G401.6 (cell line): Measurements from ENCODE around the gene IRX6.

Source experiments
- FAIRE-seq: peaks from 2 replicates; lab custom pipeline; 2012; peaks lifted over from hg19 to GRCh38; lab: Jason Lieb, UNC

The IRX6 gene

GRCh38 chr16:55367866-55368603 lies 44.0 kb downstream of the IRX6 start:
- no peak for FAIRE-seq

- FAIRE-seq, result no peak
Observed at GRCh38 chr16:55369151-55369550, 45.1 kb downstream of the IRX6 start.

DNA sequence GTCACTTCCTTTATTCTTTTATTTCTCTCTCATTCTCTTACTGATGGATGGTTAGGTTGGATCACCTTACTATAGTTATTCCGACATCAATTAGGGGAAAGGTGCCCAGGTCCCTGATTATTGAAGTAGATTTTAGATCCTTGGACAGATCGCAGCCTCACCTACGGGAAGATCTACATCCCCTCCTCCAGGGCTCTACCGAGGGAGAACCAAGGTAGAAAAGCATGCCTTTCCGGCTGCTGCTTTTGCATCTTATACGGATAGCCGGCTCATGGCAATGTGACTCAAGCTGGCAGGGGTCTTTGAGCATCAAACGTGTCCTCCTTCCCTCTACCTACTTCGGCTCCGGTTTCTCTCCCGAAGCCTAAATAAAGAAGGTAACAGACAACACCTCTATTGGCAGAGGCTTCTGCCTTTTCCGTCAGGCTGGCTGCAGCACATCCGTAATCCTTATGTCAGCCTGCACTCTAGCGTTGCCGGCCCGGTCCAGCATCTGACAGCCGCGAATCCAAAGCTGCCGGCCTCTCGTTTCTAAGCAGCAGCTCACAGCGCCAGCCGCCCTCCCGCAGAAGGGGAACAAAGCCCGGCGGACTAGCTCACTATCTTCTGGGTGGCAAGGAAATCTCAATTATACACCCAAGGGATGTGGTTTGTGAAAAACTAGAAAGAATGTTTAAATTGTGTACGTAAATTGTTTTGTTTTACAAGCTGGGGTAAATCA lies 46.9 kb downstream of the IRX6 start:
- no peak for FAIRE-seq

DNA sequence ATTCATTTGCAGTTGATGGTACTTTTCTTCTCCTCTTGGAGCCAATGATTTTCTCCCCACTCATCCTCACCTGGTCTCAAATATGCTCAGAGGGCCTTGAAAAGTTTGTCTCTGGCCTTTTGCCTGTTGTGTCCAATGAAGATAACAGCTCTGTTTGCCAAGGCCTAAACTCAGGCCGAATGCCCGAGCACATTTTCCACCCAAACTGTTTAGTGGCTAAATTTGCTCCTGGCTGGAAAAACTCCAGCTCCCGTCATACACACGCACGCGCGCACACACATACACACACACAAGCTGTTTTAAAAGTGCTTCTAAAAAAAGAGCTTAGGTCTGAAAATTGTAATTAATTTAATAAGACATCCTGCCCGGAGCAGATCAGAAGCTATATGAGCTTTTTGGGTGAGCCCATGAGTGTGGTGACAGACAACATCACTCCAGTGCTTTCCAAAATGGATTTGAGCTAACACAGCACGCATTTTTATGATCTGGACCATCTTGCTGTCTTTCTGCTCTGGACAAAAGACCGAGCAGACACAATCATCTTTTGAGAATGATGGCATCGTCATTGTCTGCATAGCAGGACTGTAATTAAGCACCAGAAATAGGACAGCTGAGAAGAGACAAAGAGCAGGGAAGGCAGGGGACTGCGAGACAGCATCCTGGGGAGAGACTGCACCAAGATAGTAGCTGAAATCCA lies 48.9 kb downstream of the IRX6 start:
- FAIRE-seq, result no peak

- FAIRE-seq, result no peak
Observed at GRCh38 chr16:55373489-55373832, 49.5 kb downstream of the IRX6 start.

DNA sequence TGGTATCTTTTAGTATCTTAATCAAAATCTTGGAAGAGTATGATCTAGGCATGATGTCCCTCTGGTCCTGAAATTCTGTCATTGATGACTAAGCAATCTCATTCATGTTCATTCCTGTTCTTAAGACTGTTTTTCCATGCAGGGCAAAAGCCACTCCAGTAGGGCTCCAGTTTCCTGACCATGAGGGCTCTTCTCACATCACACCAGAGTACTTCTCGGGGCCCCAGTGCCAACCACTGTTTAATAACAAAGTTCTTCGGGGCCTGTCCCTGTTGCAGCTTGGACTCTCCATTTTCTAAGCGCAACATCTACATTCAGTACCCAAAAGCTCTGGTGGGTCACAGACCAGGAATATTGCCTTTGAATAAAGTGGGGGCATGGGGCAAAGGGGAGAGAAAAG lies 52.0 kb downstream of the IRX6 start:
- no peak for FAIRE-seq

- no peak for FAIRE-seq
Observed at GRCh38 chr16:55376567-55377167, 52.7 kb downstream of the IRX6 start.

- no peak for FAIRE-seq
Observed at GRCh38 chr16:55377840-55378239, 53.8 kb downstream of the IRX6 start.

DNA sequence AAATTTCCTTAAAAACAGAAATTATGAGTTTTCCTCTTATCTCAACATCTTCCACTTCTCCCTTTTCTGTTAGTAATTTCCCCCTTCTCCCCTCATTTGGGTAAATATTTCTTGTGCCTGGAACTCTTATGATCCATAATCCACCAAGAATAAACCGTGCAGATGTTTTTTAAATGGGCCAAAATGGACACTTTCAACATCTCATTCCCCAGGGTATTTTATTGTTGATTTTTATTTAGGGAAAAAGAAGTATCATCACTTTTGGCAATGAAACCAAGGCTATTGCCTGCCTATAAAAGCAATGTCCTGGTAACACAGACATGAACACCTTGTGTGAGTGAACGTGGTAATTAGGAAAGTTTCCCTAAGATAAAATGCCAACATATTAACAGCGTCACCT lies 54.6 kb downstream of the IRX6 start:
- FAIRE-seq, result no peak

DNA sequence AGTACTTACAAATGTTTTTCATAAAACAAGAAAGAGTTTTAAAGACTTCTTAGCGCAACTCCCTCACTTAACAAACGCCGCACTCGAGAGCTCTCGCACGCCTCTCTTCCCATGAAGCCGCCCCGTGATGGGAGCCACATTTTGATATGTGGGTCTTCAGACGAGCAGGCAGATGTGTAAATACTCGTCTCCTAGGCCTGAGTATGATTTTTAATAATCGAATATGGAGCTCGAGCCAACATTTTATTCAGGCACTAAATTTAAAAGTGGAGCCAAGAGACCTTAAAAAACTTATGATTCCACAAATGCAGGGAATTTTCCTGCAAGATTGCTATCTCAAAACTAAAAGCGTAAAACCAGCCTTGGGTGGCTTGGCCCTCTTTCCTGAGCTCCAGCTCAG lies 55.4 kb downstream of the IRX6 start:
- FAIRE-seq, result no peak

DNA sequence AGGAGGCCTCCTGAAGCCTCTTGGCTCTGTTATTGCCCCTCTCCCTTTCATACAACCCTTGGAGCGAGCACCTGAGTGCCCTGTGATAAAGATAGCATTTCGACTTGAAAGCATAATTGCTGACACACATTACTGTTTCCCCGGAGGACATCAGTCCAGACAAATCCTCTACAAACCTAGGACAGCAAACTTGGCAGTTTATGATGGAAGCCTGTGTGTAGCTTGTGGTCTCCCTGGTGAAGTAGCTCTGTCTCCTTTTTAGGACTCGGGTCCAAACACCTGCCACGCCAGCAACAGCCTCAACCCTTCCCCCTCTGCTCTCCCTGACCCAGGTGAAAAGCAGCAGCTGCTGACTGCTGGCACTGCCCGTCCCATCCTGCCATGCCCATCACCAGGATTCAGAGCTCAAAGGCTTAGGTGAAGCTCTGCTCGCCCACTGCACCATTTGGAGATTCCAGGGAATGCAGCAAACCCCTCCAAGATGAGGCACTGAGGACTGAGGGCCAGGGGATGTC lies 55.9 kb downstream of the IRX6 start:
- FAIRE-seq, result no peak
